ENCODE measurements around the gene NOTCH3.

Gene NOTCH3

DNA sequence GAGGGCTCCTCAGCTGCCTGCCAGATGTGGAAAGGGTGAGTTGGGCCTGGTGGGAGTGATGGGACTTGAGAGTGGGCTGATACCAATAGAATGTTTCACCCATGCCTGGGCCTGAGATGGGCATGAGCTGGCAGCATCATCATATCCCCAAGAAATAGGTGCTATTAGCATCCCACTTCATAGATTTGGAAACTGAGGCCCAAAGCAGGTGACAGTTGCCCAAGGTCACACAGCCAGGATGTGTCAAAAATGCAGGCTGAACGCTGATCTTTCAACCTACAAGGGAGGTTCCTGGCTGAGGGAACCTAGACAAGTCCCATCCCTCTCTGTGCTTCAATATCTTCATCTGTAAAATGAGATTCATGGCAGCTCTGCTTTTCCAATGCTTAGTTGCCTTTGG lies 89.0 kb downstream of the NOTCH3 start:
- TF ChIP-seq, protein P1, sequence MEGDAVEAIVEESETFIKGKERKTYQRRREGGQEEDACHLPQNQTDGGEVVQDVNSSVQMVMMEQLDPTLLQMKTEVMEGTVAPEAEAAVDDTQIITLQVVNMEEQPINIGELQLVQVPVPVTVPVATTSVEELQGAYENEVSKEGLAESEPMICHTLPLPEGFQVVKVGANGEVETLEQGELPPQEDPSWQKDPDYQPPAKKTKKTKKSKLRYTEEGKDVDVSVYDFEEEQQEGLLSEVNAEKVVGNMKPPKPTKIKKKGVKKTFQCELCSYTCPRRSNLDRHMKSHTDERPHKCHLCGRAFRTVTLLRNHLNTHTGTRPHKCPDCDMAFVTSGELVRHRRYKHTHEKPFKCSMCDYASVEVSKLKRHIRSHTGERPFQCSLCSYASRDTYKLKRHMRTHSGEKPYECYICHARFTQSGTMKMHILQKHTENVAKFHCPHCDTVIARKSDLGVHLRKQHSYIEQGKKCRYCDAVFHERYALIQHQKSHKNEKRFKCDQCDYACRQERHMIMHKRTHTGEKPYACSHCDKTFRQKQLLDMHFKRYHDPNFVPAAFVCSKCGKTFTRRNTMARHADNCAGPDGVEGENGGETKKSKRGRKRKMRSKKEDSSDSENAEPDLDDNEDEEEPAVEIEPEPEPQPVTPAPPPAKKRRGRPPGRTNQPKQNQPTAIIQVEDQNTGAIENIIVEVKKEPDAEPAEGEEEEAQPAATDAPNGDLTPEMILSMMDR (IDR thresholded peaks at IDR 0.05; ENCODE audit: extremely low read depth, missing control alignments): no peak
- no peak for DNase-seq (ENCODE audit: low spot score)

DNA sequence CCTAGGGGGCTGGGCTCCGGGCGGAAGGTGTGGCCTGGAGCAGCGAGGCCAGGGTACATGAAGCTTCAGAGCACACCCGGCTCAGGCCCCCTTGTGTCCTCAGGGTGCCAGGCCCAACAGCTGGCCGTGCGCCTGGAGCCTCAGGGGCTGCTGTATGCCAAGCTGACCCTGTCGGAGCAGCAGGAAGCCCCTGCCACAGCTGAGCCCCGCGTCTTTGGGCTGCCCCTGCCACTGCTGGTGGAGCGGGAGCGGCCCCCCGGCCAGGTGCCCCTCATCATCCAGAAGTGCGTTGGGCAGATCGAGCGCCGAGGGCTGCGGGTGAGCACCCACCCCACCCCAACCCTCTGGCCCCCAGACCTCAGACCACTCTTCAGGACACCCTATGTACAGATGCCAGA lies 90.4 kb downstream of the NOTCH3 start:
- no peak for DNase-seq (ENCODE audit: low spot score)
- TF ChIP-seq, protein P1 (IDR thresholded peaks at IDR 0.05; ENCODE audit: extremely low read depth, missing control alignments): no peak

DNA sequence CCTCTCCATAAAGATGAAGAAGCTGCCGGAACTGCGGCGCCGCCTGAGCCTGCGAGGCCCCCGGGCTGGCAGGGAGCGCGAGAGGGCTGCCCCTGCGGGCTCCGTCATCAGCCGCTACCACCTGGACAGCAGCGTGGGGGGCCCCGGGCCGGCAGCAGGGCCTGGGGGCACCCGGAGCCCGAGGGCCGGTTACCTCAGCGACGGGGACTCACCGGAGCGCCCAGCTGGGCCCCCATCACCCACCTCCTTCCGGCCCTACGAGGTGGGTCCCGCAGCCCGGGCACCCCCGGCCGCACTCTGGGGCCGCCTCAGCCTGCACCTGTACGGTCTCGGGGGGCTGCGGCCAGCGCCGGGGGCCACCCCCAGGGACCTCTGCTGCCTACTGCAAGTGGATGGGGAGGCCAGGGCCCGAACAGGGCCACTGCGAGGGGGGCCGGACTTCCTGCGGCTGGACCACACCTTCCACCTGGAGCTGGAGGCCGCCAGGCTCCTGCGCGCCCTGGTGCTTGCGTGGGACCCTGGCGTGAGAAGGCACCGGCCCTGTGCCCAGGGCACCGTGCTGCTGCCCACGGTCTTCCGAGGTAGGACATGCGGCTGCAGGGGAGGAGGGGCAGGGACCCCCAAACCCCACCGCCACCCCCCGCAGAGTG lies 90.9 kb downstream of the NOTCH3 start:
- TF ChIP-seq, protein P1 (IDR thresholded peaks at IDR 0.05; ENCODE audit: extremely low read depth, missing control alignments): no peak
- DNase-seq (ENCODE audit: low spot score): no peak

Data from GM20000 (cell line).